OCI-LY1 (cell line): ENCODE results near the gene EBF3.

Experiments used
- EZH2 ChIP-seq: fragments of 200-600 bp; sonication (generic), shearing (Covaris generic); IDR thresholded peaks from 2 replicates; pipeline ENCODE4 v1.8.0; 2017; ENCODE audit warnings: borderline replicate concordance, mixed run types, mild to moderate bottlenecking, antibody characterized with exemption, low read length, moderate library complexity, mixed read lengths
- TF ChIP-seq, protein P1 (sequence below): fragments of 200-600 bp; sonication (generic), shearing (Covaris generic); IDR thresholded peaks from 2 replicates; pipeline ENCODE4 v1.5.1; 2017; ENCODE audit warnings: mild to moderate bottlenecking, antibody characterized with exemption, low read length, moderate library complexity, mixed read lengths

DNA sequence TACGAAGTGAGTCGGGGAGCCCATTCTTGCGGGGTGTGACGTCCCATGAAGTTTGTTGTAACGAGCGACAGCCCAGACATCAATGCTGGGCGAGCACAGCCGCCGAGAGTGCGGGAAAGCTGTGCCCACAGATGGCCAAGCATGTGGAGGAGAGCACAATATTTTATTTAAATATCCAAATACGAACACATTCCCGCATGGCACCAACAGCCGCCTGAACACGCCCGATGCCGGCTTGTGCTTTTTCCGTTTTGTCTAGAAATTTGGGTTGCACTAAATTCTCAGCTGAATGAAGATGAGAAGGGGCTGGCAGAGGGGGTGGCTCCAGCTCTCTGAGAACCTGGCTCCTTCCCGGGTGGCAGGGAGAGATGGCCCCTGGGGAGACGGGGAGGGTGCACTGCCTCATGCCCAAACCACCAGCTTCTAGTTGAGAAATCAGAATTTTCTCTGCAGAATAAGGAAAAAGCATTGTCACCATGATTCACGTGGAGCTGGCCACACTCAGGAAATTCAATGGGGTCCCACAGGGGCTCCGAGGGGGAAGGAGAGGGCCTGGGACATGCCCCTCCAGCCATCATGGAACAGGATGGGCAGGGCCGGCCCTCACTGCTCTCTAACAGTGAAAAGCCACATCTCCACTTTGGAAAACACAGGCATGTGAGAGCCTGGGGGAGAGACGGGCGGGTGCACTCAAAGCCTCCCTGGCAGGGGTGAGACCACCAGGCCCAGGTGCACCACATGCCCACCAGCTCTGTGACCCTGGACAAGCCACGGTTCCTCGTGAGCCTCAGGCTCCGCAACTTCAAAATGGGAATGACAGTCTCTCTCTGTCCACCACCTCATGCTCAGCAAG is 48.3 kb downstream of the EBF3 start:
- TF ChIP-seq, protein P1, sequence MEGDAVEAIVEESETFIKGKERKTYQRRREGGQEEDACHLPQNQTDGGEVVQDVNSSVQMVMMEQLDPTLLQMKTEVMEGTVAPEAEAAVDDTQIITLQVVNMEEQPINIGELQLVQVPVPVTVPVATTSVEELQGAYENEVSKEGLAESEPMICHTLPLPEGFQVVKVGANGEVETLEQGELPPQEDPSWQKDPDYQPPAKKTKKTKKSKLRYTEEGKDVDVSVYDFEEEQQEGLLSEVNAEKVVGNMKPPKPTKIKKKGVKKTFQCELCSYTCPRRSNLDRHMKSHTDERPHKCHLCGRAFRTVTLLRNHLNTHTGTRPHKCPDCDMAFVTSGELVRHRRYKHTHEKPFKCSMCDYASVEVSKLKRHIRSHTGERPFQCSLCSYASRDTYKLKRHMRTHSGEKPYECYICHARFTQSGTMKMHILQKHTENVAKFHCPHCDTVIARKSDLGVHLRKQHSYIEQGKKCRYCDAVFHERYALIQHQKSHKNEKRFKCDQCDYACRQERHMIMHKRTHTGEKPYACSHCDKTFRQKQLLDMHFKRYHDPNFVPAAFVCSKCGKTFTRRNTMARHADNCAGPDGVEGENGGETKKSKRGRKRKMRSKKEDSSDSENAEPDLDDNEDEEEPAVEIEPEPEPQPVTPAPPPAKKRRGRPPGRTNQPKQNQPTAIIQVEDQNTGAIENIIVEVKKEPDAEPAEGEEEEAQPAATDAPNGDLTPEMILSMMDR: no peak
- no peak for TF ChIP-seq EZH2
